Central memory CD4-positive, alpha-beta T cell (primary cell): ENCODE data around the gene CUX1.
A peak's percentile ranks its signal among the peaks of the same experiment; 100 is the strongest.

ENCODE experiments used
- DNase-seq: peaks from one replicate; pipeline ENCODE4 v3.0.0; 2022

Gene CUX1

GRCh38 chr7:102281785-102282184 is 464.4 kb downstream of the CUX1 start:
- no peak for DNase-seq

GRCh38 chr7:102282465-102283362 is 465.3 kb downstream of the CUX1 start:
- no peak for DNase-seq

- no peak for DNase-seq
Observed at GRCh38 chr7:102283477-102284189, 466.2 kb downstream of the CUX1 start.

- DNase-seq: peak; percentile 44
Observed at GRCh38 chr7:102284399-102284798, 467.0 kb downstream of the CUX1 start.

- no peak for DNase-seq
Observed at GRCh38 chr7:102284891-102285539, 467.6 kb downstream of the CUX1 start.

GRCh38 chr7:102285540-102286236 is 468.3 kb downstream of the CUX1 start:
- no peak for DNase-seq

- peak; percentile 39 for DNase-seq
Observed at GRCh38 chr7:102286237-102287110, 469.0 kb downstream of the CUX1 start, which contains the start of gene SH2B2. SH2B2 (plus strand) TSS chr7:102286868; CDS start chr7:102300551, 13,683 bp downstream.

- DNase-seq: no peak
Observed at GRCh38 chr7:102287111-102287980, 469.9 kb downstream of the CUX1 start.

- no peak for DNase-seq
Observed at GRCh38 chr7:102287981-102288278, 470.5 kb downstream of the CUX1 start.

- no peak for DNase-seq
Observed at GRCh38 chr7:102288285-102288930, 471.0 kb downstream of the CUX1 start.

- DNase-seq: no peak
Observed at GRCh38 chr7:102289057-102289456, 471.6 kb downstream of the CUX1 start.

- DNase-seq: peak; percentile 36
Observed at GRCh38 chr7:102291056-102291915, 473.9 kb downstream of the CUX1 start.

GRCh38 chr7:102291916-102292267 is 474.5 kb downstream of the CUX1 start:
- DNase-seq: no peak

GRCh38 chr7:102292813-102293798 is 475.7 kb downstream of the CUX1 start:
- no peak for DNase-seq

GRCh38 chr7:102294589-102294988 is 477.2 kb downstream of the CUX1 start:
- no peak for DNase-seq

- no peak for DNase-seq
Observed at GRCh38 chr7:102295346-102296178, 478.1 kb downstream of the CUX1 start.

GRCh38 chr7:102296179-102296438 is 478.7 kb downstream of the CUX1 start:
- DNase-seq: no peak
